HG02642 (cell line): ENCODE data around the gene SPACA9.

Source experiments
- ATAC-seq: cut with Tn5 transposase; IDR thresholded peaks from one replicate; pipeline ENCODE4 v1.9.1; 2021; ENCODE audit warnings: mild to moderate bottlenecking; ENCODE audit not compliant: unreplicated experiment, poor library complexity

The SPACA9 gene

DNA sequence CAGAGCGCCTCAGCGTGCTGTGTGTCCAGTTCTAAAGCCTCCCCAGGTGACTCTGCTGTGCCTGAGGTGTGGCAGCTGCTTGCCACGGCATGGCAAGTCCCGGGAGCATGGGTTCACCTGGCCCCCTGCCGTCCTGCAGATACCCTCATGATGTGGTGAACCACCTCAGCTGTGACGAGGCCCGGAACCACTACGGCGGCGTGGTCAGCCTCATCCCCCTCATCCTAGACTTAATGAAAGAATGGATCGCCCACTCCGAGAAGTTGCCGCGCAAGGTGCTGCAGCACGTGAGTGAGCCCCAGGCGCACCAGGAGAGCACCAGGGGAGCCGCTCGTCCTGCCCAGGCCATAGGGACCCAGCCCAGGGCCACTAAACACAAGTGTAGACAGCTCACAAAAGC is 9.5 kb downstream of the SPACA9 start:
- ATAC-seq: no peak

- ATAC-seq: no peak
Observed at GRCh38 chr9:132892400-132892799, 13.7 kb downstream of the SPACA9 start.

- ATAC-seq: no peak
Observed at GRCh38 chr9:132894346-132894745, 15.6 kb downstream of the SPACA9 start.

DNA sequence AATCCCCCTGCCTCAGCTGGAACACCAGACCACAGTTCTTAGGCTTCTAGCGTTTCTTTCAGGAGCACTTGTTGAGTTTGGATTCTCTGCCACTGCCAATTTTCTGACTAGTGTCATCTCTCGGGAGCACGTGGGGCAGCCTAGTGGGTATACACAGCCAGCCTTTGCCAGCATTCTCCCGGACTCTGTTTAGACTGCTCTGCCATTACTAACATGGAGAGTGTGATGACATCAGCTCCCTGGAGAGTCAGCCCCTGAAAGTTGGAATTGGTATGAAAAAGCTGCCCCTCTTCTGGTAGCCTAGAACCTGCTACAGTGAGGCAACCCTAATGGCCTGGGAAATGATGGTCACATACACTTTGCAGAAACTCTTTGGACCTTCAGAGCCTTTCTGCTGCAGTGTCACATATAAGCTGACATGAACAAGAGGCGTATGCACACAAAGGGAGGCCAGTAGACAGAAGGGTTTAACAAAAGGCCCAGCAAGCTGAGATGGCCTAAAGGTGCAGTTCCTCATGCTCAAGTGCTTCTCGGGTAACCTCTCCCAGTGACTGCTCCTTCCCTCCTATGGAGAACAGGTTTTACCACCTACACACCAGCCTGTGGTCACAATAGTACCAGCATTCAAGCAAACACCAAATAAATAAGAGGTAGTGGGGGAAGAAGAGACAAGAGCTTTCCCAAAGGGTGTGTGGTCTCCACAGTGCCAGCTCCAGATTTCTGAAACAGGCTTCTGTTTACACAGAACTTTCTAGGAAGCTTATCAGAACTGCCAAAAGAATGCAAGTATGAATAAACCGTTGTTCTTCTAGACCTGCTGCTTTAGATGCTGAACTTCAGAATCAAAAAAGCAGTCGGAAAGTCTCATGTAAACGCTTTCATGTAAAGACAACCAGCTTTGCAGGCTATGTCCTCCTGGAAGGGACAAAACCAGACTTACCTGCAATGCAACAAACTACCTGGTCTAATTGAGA is 16.5 kb downstream of the SPACA9 start:
- no peak for ATAC-seq

DNA sequence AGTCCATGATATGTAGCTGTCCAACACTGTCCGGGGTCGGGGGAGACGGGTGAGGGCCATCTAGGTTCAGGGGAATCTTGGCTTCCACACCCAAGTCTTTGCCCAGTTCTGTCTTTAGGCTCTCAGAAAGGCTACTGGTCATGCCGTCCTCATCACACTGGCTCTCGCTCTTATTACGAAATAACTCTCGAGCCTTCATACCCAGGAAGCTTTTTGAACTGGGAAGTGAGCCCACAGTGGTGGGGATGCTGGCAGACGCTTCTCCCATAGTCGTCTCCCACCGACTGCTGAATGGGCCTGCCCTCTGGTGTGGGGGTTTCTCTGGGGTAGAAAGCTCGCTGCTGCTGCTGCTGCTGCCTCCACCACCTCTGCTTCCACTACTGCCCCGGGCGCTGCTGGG is 17.6 kb downstream of the SPACA9 start:
- ATAC-seq: no peak

GRCh38 chr9:132896906-132897305 is 18.2 kb downstream of the SPACA9 start:
- no peak for ATAC-seq

DNA sequence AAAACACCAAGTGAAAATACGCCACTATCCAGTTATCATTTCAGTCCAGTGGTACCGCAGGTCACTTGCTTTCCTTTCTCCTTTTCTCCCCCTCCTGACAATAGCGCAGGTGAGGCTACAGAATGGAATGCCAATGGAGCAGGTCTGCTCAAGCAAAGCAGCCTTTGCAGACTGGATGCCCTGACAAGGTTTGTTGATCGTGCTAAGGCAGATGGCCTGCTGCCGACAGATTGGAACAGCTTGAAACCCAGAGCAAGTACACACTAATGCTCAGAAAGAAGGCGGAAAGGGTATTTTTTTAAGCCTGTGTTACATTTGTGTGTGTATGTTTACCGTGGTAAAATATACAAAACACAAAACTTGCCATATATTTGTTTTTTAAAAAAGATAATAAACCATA is 19.4 kb downstream of the SPACA9 start:
- ATAC-seq: no peak

DNA sequence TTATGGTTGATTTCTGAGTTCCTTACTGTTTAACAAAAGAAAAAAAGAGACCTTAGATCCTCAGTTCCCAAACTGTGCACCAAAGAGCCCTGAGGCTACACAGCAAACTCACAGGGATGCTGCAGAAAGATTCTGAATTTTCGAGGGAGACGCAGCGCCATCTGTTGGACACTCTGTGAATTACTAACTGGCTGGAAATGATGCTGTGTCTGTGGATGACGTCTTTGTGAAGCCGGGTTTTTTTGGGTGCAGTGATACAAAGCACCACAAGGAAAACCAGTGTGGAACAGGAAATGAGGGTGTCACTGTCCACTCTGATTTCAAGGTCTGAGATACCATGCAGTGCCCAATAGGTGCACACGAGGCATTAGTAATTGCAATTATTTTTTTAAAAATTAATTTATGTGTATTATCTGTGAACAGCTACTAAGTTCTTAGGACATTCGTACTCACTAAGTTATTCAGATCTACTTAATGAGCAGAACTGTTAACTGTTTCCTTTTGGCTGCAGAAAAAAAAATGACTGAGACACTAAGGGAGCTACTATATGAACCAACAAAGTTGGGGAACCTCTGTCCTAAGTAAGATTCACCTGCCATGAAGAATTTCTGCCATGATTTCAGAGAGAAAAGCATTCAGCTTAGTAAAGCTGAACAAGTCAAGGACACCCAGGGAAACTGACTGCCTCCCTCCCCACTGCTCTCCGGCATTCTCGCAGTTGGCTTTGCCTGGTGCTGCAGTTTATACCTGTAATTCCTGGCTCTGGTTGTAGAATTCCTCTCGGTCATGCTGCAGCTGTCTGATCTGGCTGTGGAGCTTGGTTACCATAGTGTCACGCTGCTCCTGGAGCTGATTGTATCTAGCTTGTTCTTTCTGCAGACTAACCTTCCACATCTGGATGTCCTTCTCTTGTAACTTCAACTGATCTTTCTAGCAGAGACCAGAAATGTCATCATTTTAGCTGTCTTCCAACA is 23.4 kb downstream of the SPACA9 start:
- ATAC-seq: no peak

- no peak for ATAC-seq
Observed at GRCh38 chr9:132903574-132904492, 25.1 kb downstream of the SPACA9 start.

DNA sequence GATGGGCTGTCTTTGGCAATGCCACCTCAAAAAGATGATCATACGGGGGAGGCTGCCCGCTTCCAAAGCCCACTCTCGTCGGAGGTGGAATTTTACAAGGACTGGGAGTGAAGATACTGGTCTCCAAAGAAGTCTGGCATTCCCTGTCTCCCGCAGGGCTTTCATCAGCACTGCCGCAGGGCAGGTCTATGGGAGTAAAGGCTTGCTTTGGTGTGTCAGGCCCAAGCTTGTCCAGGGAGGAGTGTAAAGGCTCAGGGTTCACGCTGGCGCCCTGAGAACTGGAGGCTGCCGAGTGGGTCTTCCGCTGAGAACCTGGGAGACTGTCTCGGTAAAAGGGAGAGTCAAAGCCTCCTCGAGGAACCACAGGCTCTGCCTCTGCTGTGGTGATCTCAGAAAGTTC is 27.0 kb downstream of the SPACA9 start:
- ATAC-seq: no peak

DNA sequence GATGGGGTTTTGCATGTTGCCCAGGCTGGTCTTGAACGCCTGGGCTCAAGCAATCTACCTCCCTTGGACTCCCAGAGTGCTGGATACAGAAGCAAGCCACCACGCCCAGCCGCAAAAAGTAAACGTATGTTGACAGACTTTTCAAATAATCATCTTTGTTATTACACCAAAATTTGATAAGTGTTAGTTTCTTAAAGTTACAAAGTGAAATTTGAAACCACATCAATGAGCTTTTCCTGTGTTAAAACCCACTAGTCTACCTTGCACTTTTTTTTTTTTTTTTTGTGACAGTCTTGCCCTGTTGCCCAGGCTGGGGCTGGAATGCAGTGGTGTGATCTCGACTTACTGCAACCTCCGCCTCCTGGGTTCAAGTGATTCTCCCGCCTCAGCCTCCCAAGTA is 29.9 kb downstream of the SPACA9 start:
- ATAC-seq: no peak

DNA sequence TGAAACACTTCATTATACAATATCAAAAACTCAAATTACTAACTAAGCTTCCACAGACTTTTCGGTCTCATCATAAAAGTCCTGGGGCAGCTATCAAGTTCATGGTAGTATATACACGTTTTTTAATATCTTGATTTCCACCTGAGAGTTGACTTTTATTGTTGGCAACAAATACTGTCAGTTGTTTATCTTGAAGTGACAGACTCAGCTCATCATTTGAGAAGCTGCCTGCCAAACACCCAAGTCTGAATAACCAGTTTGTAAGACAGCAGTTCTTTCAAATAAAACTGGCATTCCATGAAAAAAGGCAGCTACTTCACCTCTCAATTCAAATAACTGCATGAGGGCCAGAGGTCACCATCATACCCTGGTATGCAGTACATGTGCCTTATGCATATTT is 30.6 kb downstream of the SPACA9 start:
- no peak for ATAC-seq

DNA sequence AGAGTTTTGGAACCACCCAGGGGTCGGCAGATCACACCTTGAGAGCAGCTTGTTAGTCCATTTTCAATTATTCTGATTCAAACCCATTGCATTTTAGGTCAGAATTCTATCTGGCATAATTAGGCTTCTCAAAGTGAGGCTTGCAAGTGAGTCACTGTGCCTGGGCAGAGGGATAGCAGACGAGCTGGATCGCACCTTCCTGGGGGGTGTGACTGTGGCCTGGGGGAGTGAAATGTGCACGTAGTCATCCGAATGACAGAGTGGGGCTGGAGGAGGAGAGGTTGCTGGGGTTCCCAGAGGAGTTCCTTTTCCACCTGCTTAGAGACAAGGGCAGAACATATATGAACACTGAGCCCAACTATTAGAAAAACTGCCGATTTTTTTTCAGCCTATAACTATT is 31.7 kb downstream of the SPACA9 start:
- no peak for ATAC-seq

- no peak for ATAC-seq
Observed at GRCh38 chr9:132912131-132912530, 33.4 kb downstream of the SPACA9 start.

DNA sequence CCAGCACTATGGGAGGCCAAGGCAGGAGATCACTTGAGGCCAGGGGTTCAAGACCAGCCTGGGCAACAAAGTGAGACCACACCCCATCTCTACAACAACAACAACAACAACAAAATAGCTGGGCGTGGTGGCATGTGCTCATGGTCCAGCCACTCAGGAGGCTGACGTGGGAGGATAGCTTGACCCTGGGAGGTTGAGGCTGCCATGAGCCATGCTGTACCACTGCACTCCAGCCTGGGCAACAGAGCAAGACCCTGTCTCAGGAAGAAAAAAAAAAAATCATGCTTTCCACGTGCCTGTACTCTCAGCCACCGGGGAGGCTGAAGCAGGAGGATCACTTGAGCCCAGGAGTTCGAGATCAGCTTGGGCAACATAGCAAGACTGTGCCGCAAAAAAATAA is 36.2 kb downstream of the SPACA9 start:
- ATAC-seq: no peak

DNA sequence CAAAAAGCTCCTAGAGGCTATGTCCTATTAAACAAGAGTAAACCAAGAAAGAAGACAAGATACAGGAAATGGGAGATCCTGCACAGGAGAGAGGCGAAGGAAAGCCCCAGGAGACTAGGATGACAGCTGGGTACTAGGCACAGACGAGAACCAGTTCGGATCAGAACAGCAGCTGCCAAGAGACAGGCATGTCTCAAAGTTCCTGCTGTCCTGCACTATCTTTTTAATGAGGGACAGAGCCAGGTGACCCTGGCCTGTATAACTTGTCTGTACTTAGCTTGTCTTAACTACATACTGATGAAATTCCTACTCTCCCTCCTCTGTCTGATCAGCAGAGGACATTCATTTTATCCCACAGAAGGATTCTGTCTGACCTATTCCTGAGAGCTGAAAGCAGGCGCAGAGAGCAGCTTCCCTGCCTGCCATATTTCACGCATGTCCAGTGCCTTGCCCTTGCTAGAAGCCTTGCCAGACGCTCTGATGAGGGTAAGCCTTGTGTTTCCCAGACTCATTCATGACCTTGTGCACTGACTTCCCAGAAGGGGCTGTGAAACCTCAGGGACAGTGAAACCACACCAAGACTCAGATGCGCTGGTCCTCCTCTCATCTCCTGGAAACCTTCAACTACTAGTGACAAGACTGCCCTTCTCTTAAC is 41.0 kb downstream of the SPACA9 start:
- ATAC-seq: no peak

DNA sequence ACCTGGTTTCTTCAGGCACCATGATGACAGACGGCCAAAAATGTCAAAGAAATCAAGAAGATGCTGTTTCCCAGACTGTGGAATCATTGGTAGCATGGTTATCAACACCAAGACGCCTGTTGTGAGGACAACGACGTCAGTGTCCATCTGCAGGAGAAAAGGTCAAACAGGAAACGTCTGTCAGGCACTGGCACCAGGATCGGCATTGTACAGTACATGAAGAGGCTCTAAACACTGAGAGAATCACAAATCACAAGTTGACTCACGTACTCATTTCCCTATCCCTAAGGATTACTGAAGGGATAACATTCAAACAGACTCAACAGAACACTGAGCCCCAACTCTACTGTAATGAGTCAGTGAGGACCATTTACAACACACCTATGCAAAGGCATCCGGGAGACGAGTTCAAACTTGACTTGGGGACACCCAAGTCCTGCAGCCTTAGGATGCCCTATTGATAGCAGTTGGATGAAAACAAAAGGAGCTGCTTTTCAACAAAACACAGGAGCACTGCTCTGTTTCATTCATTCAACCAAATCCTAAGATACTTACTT is 44.7 kb downstream of the SPACA9 start:
- ATAC-seq: no peak

DNA sequence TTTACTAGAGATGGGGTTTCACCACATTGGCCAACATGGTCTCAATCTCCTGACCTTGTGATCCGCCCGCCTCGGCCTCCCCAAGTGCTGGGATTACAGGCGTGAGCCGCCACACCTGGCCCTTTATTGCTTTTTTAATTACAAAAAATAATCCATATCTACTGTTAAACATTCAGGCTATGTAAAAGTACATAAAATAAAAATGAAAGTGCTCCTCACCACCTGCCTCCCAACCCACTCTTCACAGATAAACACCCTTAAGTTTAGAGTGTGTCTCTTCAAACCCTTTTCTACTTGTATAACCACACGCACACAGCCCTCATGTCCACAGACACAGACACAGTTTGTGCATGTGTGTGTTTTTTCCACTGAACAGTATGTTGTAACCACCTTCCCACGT is 49.0 kb downstream of the SPACA9 start:
- no peak for ATAC-seq

- ATAC-seq: no peak
Observed at GRCh38 chr9:132931178-132931735, 52.6 kb downstream of the SPACA9 start.
